Tibial artery (tissue), 4 donors: ENCODE results near the gene AFF3.

ENCODE experiments used
- DNase-seq, 2 donors: peaks; one replicate each; pipeline ENCODE4 v3.0.0-alpha.2; 2019
- H3K27ac ChIP-seq, 2 donors: fragments of 200-600 bp; sonication (generic) in 1 of 2; 1 replicate in 1 of 2; 2 replicates in 1 of 2; pipeline ENCODE4 v1.5.1; 2018 to 2019; ENCODE audit warnings: mild to moderate bottlenecking in 1 of 2
- H3K27me3 ChIP-seq, 2 donors: fragments of 200-600 bp; sonication (generic) in 1 of 2; one replicate each; pipeline versions ENCODE4 v1.5.1 to v1.6.0; 2016 to 2019
- H3K36me3 ChIP-seq, 3 donors: fragments of 200-600 bp; sonication (generic) in 2 of 3; one replicate each; pipeline ENCODE4 v1.5.1; 2016 to 2019; ENCODE audit warnings: mild to moderate bottlenecking in 2 of 3
- H3K4me1 ChIP-seq, 4 donors: fragments of 200-600 bp; sonication (generic) in 2 of 4; 1 replicate in 3 of 4; 2 replicates in 1 of 4; pipeline ENCODE4 v1.5.1; 2016 to 2019
- H3K4me3 ChIP-seq, 2 donors: fragments of 200-600 bp; sonication (generic) in 1 of 2; 1 replicate in 1 of 2; 2 replicates in 1 of 2; pipeline ENCODE4 v1.5.1; 2018 to 2019; ENCODE audit warnings: mild to moderate bottlenecking in 2 of 2
- H3K9me3 ChIP-seq, 3 donors: fragments of 200-600 bp; sonication (generic) in 1 of 3; one replicate each; pipeline ENCODE4 v1.5.1; 2016 to 2019
- CTCF ChIP-seq, 2 experiments: fragments of 200-600 bp in 1 of 2; fragments of 450-650 bp in 1 of 2; IDR thresholded peaks; one replicate each; pipeline ENCODE4 v1.5.1; 2017 to 2019; ENCODE audit warnings: antibody characterized with exemption in 2 of 2, mild to moderate bottlenecking in 1 of 2, moderate library complexity in 1 of 2
- intact Hi-C: fragments of 100-400 bp; cut with DNase I; formaldehyde crosslinking; loops from one replicate; pipeline ENCODE4 v1.15.0; 2023; ENCODE audit warnings: low total_unique reads

AFF3 gene

GRCh38 chr2:99899058-99899855 is 243.1 kb downstream of the AFF3 start:
- no peak for TF ChIP-seq CTCF (IDR thresholded peaks at IDR 0.05)
- no peak overlapping the region for H3K4me3 ChIP-seq
- no peaks in the 10 kb centered on the region for H3K9me3 ChIP-seq
- H3K36me3 ChIP-seq = no peaks in the 10 kb centered on the region
- H3K4me1 ChIP-seq = no peaks in the 10 kb centered on the region
- no peak overlapping the region for H3K27ac ChIP-seq
- intact Hi-C loops = no loop called here
- H3K27me3 ChIP-seq = no peaks in the 10 kb centered on the region
- DNase-seq = no peak

GRCh38 chr2:99898336-99899048 is 243.9 kb downstream of the AFF3 start:
- Histone ChIP-seq H3K36me3 (no peaks in the 10 kb centered on the region), H3K9me3 (no peaks in the 10 kb centered on the region), H3K27ac (no peak overlapping the region), H3K27me3 (no peaks in the 10 kb centered on the region), H3K4me3 (no peak overlapping the region), H3K4me1 (no peaks in the 10 kb centered on the region)
- TF ChIP-seq CTCF (IDR thresholded peaks at IDR 0.05) = no peak
- intact Hi-C loops = no loop called here
- no peak for DNase-seq

GRCh38 chr2:99891428-99891780 is 251.0 kb downstream of the AFF3 start:
- Histone ChIP-seq H3K9me3 (no peaks in the 10 kb centered on the region), H3K27me3 (no peaks in the 10 kb centered on the region), H3K4me3 (no peak overlapping the region), H3K36me3 (no peaks in the 10 kb centered on the region), H3K4me1 (no peaks in the 10 kb centered on the region), H3K27ac (no peak overlapping the region)
- intact Hi-C loops = no loop called here
- DNase-seq = no peak
- no peak for TF ChIP-seq CTCF (IDR thresholded peaks at IDR 0.05)

- TF ChIP-seq CTCF (IDR thresholded peaks at IDR 0.05) = no peak
- no peak overlapping the region for H3K27ac ChIP-seq
- DNase-seq = no peak
Observed at GRCh38 chr2:99890568-99891427, 251.6 kb downstream of the AFF3 start.

GRCh38 chr2:99888617-99889016 is 253.8 kb downstream of the AFF3 start:
- TF ChIP-seq CTCF (IDR thresholded peaks at IDR 0.05) = no peak
- H3K27me3 ChIP-seq = no peaks in the 10 kb centered on the region
- no peak overlapping the region for H3K4me3 ChIP-seq
- intact Hi-C loops = no loop called here
- no peak overlapping the region for H3K27ac ChIP-seq
- no peaks in the 10 kb centered on the region for H3K36me3 ChIP-seq
- peaks cover 0 to 2% (median under 1%) of the 10 kb centered on the region in 4 donors for H3K4me1 ChIP-seq
- no peak for DNase-seq
- H3K9me3 ChIP-seq = no peaks in the 10 kb centered on the region

More at GRCh38 chr2:99890568-99891427, 251.6 kb downstream of the AFF3 start:
- no peaks in the 10 kb centered on the region for H3K4me1 ChIP-seq
- no peaks in the 10 kb centered on the region for H3K27me3 ChIP-seq
- H3K9me3 ChIP-seq = no peaks in the 10 kb centered on the region
- intact Hi-C loops = no loop called here
- no peak overlapping the region for H3K4me3 ChIP-seq
- no peaks in the 10 kb centered on the region for H3K36me3 ChIP-seq
